HepG2 (cell line): ENCODE measurements around the gene ZBTB46. TPM values are rescaled to one million over a fixed set of nuclear protein-coding genes. Genes with fewer than 3 reads are reported as not detected.

Experiments used
- ARHGAP35 ChIP-seq: sonication (generic); formaldehyde crosslinking; IDR thresholded peaks from 2 replicates; pipeline ENCODE4 v1.9.0; 2022; ENCODE audit warnings: mild to moderate bottlenecking, inconsistent platforms, moderate library complexity, missing genetic modification reagents, borderline replicate concordance
- HNF4A ChIP-seq: sonication (generic); formaldehyde crosslinking; IDR thresholded peaks from 2 replicates; pipeline ENCODE4 v1.4.0; 2020; ENCODE audit warnings: missing genetic modification reagents
- HOXA9 ChIP-seq: sonication (generic); formaldehyde crosslinking; IDR thresholded peaks from 2 replicates; pipeline ENCODE4 v1.8.1; 2022; ENCODE audit warnings: missing genetic modification reagents, mild to moderate bottlenecking, moderate library complexity, borderline replicate concordance
- HOXD1 ChIP-seq: sonication (generic); formaldehyde crosslinking; IDR thresholded peaks from 2 replicates; pipeline ENCODE4 v1.5.0; 2020; ENCODE audit warnings: missing genetic modification reagents
- JUND ChIP-seq: sonication (generic); formaldehyde crosslinking; IDR thresholded peaks from 2 replicates; pipeline ENCODE4 v1.8.0; 2022; ENCODE audit warnings: mild to moderate bottlenecking, missing genetic modification reagents
- RAD21 ChIP-seq: fragments of 450-650 bp; formaldehyde crosslinking; IDR thresholded peaks from 2 replicates; pipeline ENCODE4 v1.5.0; 2020; ENCODE audit warnings: mild to moderate bottlenecking
- SRSF9 ChIP-seq: fragments of 200-400 bp; formaldehyde crosslinking; IDR thresholded peaks from 2 replicates; pipeline ENCODE4 v1.6.1; 2018; ENCODE audit warnings: borderline replicate concordance, mild to moderate bottlenecking, low read depth, low read length; ENCODE audit not compliant: insufficient read depth, poor library complexity, severe bottlenecking
- TCF7 ChIP-seq: sonication (generic); IDR thresholded peaks from 2 replicates; pipeline ENCODE4 v1.6.1; 2016; ENCODE audit warnings: antibody characterized with exemption, low read depth
- YEATS4 ChIP-seq: sonication (generic); formaldehyde crosslinking; IDR thresholded peaks from 2 replicates; pipeline ENCODE4 v1.4.0; 2020; ENCODE audit warnings: missing genetic modification reagents, borderline replicate concordance
- polyA plus RNA-seq, 8 experiments: library from polyadenylated mRNA; depleted of rRNA in 3 of 8; stranded (reverse) in 7 of 8; unstranded in 1 of 8; fragments of >200 nt; fragmentation: Illumina TruSeq in 4 of 8; extraction: Trizol in 4 of 8; gene quantifications; 2 replicates each; pipeline versions ENCODE4 v1.2.1 to v1.2.3, GENCODE V29; 2011 to 2016; ENCODE audit warnings: low read depth in 4 of 8, missing spikeins in 1 of 8, mixed read lengths in 1 of 8; ENCODE audit not compliant: insufficient read depth in 1 of 8
- total RNA-seq, 5 experiments: library from RNA; depleted of rRNA; stranded (reverse); fragments of >200 nt; fragmentation: Illumina TruSeq; extraction: Trizol; gene quantifications; 2 replicates each; pipeline ENCODE4 v1.2.3, GENCODE V29; 2016; ENCODE audit warnings: low read depth in 1 of 5
- TF ChIP-seq, protein P1 (sequence below): sonication (generic); formaldehyde crosslinking; IDR thresholded peaks from 2 replicates; pipeline ENCODE4 v1.8.1; 2023; ENCODE audit warnings: mild to moderate bottlenecking, missing genetic modification reagents
- TF ChIP-seq, protein P2 (sequence below): IDR thresholded peaks from 2 replicates; pipeline ENCODE4 v1.6.1; 2016; ENCODE audit warnings: low read depth
- TF ChIP-seq, protein P3 (sequence below): sonication (generic); formaldehyde crosslinking; IDR thresholded peaks from 2 replicates; pipeline ENCODE4 v1.4.0; 2020; ENCODE audit warnings: mild to moderate bottlenecking, missing genetic modification reagents

Gene ZBTB46
- total and polyA plus RNA-seq, 2 of the 13 experiments (the other 11 are each of a cell fraction or from before 2014, with no cell fraction given): 1.6 to 13.5 TPM

DNA sequence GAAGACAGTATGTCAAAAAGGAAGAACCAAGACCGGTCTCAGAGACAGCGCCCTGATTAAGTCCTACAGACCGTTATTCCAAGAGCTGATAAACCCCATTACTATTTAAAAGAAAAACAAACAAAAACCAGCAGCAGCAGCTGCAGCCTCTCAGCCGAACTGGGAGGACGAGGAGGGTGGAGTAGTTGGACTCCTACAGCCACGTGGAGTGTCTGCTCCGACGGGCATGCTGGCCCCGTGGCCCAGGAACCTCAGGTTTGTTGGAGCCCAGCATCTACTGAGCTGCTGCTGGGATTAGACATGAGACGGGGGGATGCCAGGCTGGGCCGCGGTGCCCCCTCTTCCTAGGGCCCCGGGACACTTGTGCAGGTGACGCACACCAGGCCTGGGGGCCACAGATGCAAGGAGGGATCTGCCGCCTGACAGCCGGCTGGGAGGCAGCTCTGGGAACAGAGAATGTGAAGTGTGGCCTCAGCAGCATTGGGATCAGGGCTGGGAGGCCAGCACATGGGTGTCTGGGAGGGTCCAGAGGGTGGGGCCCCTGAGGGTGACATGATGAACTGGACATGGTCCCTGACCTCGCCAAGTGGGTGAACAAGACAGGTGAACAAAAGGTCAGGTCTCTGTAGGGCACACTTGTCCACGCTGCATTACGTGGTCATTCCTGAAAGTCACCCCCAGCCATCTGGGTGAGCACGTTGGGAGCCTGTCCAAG is 2.9 kb upstream of the ZBTB46 start (continued):
- TF ChIP-seq, protein P1, sequence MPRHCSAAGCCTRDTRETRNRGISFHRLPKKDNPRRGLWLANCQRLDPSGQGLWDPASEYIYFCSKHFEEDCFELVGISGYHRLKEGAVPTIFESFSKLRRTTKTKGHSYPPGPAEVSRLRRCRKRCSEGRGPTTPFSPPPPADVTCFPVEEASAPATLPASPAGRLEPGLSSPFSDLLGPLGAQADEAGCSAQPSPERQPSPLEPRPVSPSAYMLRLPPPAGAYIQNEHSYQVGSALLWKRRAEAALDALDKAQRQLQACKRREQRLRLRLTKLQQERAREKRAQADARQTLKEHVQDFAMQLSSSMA (CRISPR knock-in tag): no peak
- TF ChIP-seq HNF4A (CRISPR knock-in tag) (no peak), HOXD1 (CRISPR knock-in tag) (no peak), HOXA9 (CRISPR knock-in tag) (no peak), JUND (no peak), SRSF9 (no peak), YEATS4 (CRISPR knock-in tag) (no peak), TCF7 (no peak), RAD21 (CRISPR knock-in tag) (no peak), ARHGAP35 (CRISPR knock-in tag) (no peak; the same call in 1 of the 2 replicates)
- TF ChIP-seq, protein P2, sequence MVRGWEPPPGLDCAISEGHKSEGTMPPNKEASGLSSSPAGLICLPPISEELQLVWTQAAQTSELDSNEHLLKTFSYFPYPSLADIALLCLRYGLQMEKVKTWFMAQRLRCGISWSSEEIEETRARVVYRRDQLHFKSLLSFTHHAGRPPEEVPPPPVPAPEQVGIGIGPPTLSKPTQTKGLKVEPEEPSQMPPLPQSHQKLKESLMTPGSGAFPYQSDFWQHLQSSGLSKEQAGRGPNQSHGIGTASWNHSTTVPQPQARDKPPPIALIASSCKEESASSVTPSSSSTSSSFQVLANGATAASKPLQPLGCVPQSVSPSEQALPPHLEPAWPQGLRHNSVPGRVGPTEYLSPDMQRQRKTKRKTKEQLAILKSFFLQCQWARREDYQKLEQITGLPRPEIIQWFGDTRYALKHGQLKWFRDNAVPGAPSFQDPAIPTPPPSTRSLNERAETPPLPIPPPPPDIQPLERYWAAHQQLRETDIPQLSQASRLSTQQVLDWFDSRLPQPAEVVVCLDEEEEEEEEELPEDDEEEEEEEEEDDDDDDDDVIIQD (CRISPR knock-in tag): no peak
- TF ChIP-seq, protein P3, sequence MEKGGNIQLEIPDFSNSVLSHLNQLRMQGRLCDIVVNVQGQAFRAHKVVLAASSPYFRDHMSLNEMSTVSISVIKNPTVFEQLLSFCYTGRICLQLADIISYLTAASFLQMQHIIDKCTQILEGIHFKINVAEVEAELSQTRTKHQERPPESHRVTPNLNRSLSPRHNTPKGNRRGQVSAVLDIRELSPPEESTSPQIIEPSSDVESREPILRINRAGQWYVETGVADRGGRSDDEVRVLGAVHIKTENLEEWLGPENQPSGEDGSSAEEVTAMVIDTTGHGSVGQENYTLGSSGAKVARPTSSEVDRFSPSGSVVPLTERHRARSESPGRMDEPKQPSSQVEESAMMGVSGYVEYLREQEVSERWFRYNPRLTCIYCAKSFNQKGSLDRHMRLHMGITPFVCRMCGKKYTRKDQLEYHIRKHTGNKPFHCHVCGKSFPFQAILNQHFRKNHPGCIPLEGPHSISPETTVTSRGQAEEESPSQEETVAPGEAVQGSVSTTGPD (CRISPR knock-in tag): no peak
